Fibroblast of skin of right quadriceps (primary cell): ENCODE results near the gene EPRS1.
A peak's percentile ranks its signal among the peaks of the same experiment; 100 is the strongest.
"Not testable (repeated sequence)": the region's sequence is repeated elsewhere in the genome, so short reads cannot be mapped to it uniquely, and the experiment has no call there.

Experiments used
- DNase-seq: peaks from one replicate; pipeline ENCODE4 v3.0.0-alpha.2; 2013

The EPRS1 gene

GRCh38 chr1:220046052-220046930, at the start of gene EPRS1:
EPRS1 (minus strand) TSS chr1:220046505; CDS start chr1:220046388, 117 bp downstream.
- DNase-seq: peak; percentile 98

GRCh38 chr1:220094016-220094911, 48.0 kb upstream of the EPRS1 start, which contains the start of gene IARS2:
IARS2 (plus strand) TSS chr1:220094132; CDS start chr1:220094217, 85 bp downstream.
- peak; percentile 84 for DNase-seq

- no peak for DNase-seq
Measured at GRCh38 chr1:220093361-220094015, 47.2 kb upstream of the EPRS1 start.

GRCh38 chr1:220092694-220093093, 46.4 kb upstream of the EPRS1 start:
- DNase-seq: no peak

GRCh38 chr1:220089650-220090556, 43.6 kb upstream of the EPRS1 start, which contains the start of gene BPNT1:
BPNT1 (minus strand) TSS chr1:220089788; CDS start chr1:220079846, 9,942 bp downstream.
- DNase-seq: peak; percentile 89

GRCh38 chr1:220086261-220086686, 40.0 kb upstream of the EPRS1 start:
- DNase-seq: not testable (repeated sequence)

GRCh38 chr1:220084460-220084859, 38.2 kb upstream of the EPRS1 start:
- DNase-seq: no peak

- DNase-seq: no peak
Measured at GRCh38 chr1:220077887-220078286, 31.6 kb upstream of the EPRS1 start.

GRCh38 chr1:220076861-220077762, 30.8 kb upstream of the EPRS1 start:
- peak; percentile 14 for DNase-seq

- DNase-seq: peak; percentile 73
Measured at GRCh38 chr1:220067269-220068204, 21.2 kb upstream of the EPRS1 start.

GRCh38 chr1:220062629-220063028, 16.3 kb upstream of the EPRS1 start:
- DNase-seq: no peak

- no peak for DNase-seq
Measured at GRCh38 chr1:220060876-220061275, 14.6 kb upstream of the EPRS1 start.

- DNase-seq: no peak
Measured at GRCh38 chr1:220056374-220056773, 10.1 kb upstream of the EPRS1 start.

- DNase-seq: no peak
Measured at GRCh38 chr1:220045356-220046051, 801 bp downstream of the EPRS1 start.

GRCh38 chr1:220044678-220045355, 1.5 kb downstream of the EPRS1 start:
- DNase-seq: no peak

GRCh38 chr1:220043646-220044045, 2.7 kb downstream of the EPRS1 start:
- DNase-seq: no peak

GRCh38 chr1:220040028-220040596, 6.2 kb downstream of the EPRS1 start:
- DNase-seq: no peak

- no peak for DNase-seq
Measured at GRCh38 chr1:220038640-220039039, 7.7 kb downstream of the EPRS1 start.
